Caco-2 (cell line): ENCODE measurements around the gene SRL. TPM values are rescaled to one million over a fixed set of nuclear protein-coding genes. Genes with fewer than 3 reads are reported as not detected.
"Not testable (repeated sequence)": the region's sequence is repeated elsewhere in the genome, so short reads cannot be mapped to it uniquely, and the experiment has no call there.

Experiments
- BruUV-seq: library from RNA; stranded (reverse); fragments of 400-500 nt; replicated peaks from 2 replicates; lab custom pipeline; 2021; lab: Mats Ljungman, UMichigan
- CTCF ChIA-PET: fragments of 300-600 bp; sonication (Branson Sonifier 250); formaldehyde crosslinking; loops from one replicate; lab custom pipeline; 2022; ENCODE audit warnings: antibody characterized with exemption; lab: Charles Lee
- POLR2A ChIA-PET: fragments of 300-600 bp; sonication (Branson Sonifier 250); formaldehyde crosslinking; loops from one replicate; lab custom pipeline; 2022; ENCODE audit warnings: antibody characterized with exemption; lab: Charles Lee
- DNase-seq, 2 experiments: peaks; one replicate each; pipeline versions ENCODE4 v3.0.0 to v3.0.0-alpha.2; 2020 to 2022
- H3K27me3 ChIP-seq: replicated peaks from 2 replicates; pipeline ENCODE4 v1.6.0; 2011; ENCODE audit warnings: low read length; ENCODE audit not compliant: control insufficient read depth, insufficient read depth
- H3K36me3 ChIP-seq: 2 replicates; pipeline ENCODE4 v1.5.1; 2011; ENCODE audit warnings: low read length; ENCODE audit not compliant: control insufficient read depth, insufficient read depth
- H3K4me1 ChIP-seq: fragments of 250-450 bp; sonication (Bioruptor Pico); 2 replicates; pipeline ENCODE4 v1.5.1; 2020; ENCODE audit warnings: mild to moderate bottlenecking
- H3K4me3 ChIP-seq: 2 replicates; pipeline ENCODE4 v1.5.1; 2011; ENCODE audit warnings: low read depth, mild to moderate bottlenecking, control low read depth, low read length
- H3K9me3 ChIP-seq: fragments of 250-450 bp; sonication (Bioruptor Pico); 2 replicates; pipeline ENCODE4 v1.5.1; 2020; ENCODE audit warnings: mild to moderate bottlenecking, moderate library complexity
- H3K27ac Mint-ChIP-seq: one replicate; pipeline ENCODE4 v1.8.0; 2022; ENCODE audit warnings: mixed read lengths; ENCODE audit not compliant: unreplicated experiment
- H3K27me3 Mint-ChIP-seq: one replicate; pipeline ENCODE4 v1.8.0; 2022; ENCODE audit warnings: mixed read lengths; ENCODE audit not compliant: insufficient read depth, unreplicated experiment
- H3K36me3 Mint-ChIP-seq: one replicate; pipeline ENCODE4 v1.8.0; 2022; ENCODE audit warnings: mild to moderate bottlenecking, mixed read lengths; ENCODE audit not compliant: insufficient read depth, unreplicated experiment
- H3K4me1 Mint-ChIP-seq: one replicate; pipeline ENCODE4 v1.8.0; 2022; ENCODE audit warnings: low read depth, mixed read lengths; ENCODE audit not compliant: unreplicated experiment
- H3K4me3 Mint-ChIP-seq: one replicate; pipeline ENCODE4 v1.8.0; 2022; ENCODE audit warnings: mild to moderate bottlenecking, moderate library complexity, mixed read lengths; ENCODE audit not compliant: unreplicated experiment
- H3K9me3 Mint-ChIP-seq: one replicate; pipeline ENCODE4 v1.8.0; 2022; ENCODE audit warnings: mixed read lengths; ENCODE audit not compliant: unreplicated experiment
- intact Hi-C: fragments of 100-400 bp; cut with micrococcal nuclease; formaldehyde crosslinking; loops from one replicate; pipeline ENCODE4 v1.10.0; 2022; ENCODE audit not compliant: unreplicated experiment
- total RNA-seq: library from RNA; stranded (reverse); gene quantifications from 2 replicates; pipeline ENCODE4 v1.2.3, GENCODE V29; 2022
- TF ChIP-seq, protein P1 (sequence below), 2 experiments: fragments of 200-600 bp in 1 of 2; IDR thresholded peaks; 1 replicate in 1 of 2; 2 replicates in 1 of 2; pipeline versions ENCODE4 v1.5.1 to v1.8.0; 2011 to 2022; ENCODE audit warnings: antibody characterized with exemption in 1 of 2, control low read depth in 1 of 2, inconsistent platforms in 1 of 2, low read depth in 1 of 2, low read length in 1 of 2, mild to moderate bottlenecking in 1 of 2, moderate library complexity in 1 of 2; ENCODE audit not compliant: insufficient read depth in 1 of 2, severe bottlenecking in 1 of 2, unreplicated experiment in 1 of 2

The SRL gene
- total RNA-seq, 1 experiment from 2014 or later: not detected

DNA sequence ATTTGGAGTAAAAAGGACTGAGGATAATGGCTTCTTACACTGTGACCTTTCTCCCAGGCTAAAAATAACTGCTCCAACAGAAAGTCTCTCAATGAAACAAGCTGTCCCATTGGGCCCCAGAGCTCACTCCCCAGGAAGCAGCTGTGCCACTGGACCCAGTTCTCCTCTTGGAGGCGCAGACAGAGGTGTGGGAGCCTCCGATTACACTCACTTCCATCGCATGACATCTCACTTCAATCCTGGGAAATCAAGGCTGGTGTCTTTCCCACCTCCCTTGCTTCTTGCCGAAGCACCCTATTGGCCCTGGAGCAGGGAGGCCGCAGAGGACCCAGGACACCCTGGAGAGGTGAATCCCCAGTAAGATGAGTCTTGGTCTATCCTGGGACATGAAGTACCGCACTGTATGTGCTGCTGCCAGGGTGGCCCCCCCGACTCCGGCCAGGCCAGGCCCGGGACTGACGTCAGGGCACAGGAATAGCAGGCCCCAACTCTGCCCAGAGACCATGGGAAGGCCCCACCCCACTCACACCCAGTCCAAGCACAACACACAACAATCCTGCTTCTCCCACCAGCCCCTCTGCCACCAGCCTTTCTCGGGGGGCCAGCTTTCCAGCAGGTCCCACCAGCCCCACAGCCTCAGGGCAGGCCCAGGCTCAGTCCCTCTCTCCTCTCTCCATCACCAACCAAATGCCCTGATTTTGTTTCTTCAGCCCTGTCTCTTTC is 29.5 kb downstream of the SRL start:
- CTCF ChIA-PET: interaction anchor here (0.6 kb wide), 1 partner anchor 41 kb away, joined by 4 read pairs; no protein-coding TSS in a partner anchor
- BruUV-seq: no TSS peak
- peaks cover 17% of the 10 kb centered on the region for H3K4me1 ChIP-seq
- Mint-ChIP-seq H3K27ac (no peak overlapping the region), H3K4me3 (no peak overlapping the region), H3K4me1 (no peaks in the 10 kb centered on the region), H3K9me3 (no peaks in the 10 kb centered on the region), H3K27me3 (no peaks in the 10 kb centered on the region), H3K36me3 (no peaks in the 10 kb centered on the region)
- intact Hi-C loops: no loop called here
- TF ChIP-seq, protein P1, sequence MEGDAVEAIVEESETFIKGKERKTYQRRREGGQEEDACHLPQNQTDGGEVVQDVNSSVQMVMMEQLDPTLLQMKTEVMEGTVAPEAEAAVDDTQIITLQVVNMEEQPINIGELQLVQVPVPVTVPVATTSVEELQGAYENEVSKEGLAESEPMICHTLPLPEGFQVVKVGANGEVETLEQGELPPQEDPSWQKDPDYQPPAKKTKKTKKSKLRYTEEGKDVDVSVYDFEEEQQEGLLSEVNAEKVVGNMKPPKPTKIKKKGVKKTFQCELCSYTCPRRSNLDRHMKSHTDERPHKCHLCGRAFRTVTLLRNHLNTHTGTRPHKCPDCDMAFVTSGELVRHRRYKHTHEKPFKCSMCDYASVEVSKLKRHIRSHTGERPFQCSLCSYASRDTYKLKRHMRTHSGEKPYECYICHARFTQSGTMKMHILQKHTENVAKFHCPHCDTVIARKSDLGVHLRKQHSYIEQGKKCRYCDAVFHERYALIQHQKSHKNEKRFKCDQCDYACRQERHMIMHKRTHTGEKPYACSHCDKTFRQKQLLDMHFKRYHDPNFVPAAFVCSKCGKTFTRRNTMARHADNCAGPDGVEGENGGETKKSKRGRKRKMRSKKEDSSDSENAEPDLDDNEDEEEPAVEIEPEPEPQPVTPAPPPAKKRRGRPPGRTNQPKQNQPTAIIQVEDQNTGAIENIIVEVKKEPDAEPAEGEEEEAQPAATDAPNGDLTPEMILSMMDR (IDR thresholded peaks at IDR 0.05; ENCODE audit: insufficient read depth in 1 of 2, low read depth in 1 of 2, low read length in 1 of 2, severe bottlenecking in 1 of 2, unreplicated experiment in 1 of 2): no peak
- H3K27me3 ChIP-seq: no peaks in the 10 kb centered on the region
- H3K4me3 ChIP-seq: no peak overlapping the region
- no peaks in the 10 kb centered on the region for H3K36me3 ChIP-seq
- POLR2A ChIA-PET: no interaction called here
- H3K9me3 ChIP-seq: no peaks in the 10 kb centered on the region
- no peak for DNase-seq

DNA sequence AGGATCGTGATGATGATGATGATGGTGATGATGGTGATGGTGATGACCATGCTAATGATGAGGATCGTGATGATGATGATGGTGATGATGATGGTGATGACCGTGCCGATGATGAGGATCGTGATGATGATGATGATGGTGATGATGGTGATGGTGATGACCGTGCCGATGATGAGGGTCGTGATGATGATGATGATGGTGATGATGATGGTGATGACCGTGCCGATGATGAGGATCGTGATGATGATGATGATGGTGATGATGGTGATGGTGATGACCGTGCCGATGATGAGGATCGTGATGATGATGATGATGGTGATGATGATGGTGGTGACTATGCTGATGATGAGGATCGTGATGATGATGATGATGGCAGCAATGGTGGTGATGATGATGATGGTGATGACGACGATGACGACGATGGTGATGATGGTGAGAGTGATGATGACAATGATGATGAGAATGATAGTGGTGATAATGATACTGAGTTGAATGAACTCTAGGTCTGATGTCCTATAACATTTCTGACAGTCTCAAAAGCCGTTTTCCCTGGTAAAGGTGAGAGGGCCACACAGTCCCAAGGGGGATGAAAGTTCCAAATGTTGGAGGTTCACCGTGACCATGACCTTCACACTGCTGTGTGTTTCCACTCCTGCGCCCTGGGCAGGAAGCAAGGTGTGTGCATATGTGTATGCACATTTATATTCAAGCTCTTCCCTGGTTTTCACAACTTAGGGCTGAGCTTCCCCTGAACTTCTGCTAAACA is 30.3 kb downstream of the SRL start:
- H3K4me3 ChIP-seq, H3K27me3 ChIP-seq, intact Hi-C loops, H3K36me3 ChIP-seq, CTCF ChIA-PET, H3K9me3 Mint-ChIP-seq, H3K4me3 Mint-ChIP-seq, DNase-seq, H3K36me3 Mint-ChIP-seq, H3K27ac Mint-ChIP-seq, H3K4me1 Mint-ChIP-seq, H3K9me3 ChIP-seq, H3K27me3 Mint-ChIP-seq, POLR2A ChIA-PET, BruUV-seq: not testable (repeated sequence)
- peaks cover 17% of the 10 kb centered on the region for H3K4me1 ChIP-seq

DNA sequence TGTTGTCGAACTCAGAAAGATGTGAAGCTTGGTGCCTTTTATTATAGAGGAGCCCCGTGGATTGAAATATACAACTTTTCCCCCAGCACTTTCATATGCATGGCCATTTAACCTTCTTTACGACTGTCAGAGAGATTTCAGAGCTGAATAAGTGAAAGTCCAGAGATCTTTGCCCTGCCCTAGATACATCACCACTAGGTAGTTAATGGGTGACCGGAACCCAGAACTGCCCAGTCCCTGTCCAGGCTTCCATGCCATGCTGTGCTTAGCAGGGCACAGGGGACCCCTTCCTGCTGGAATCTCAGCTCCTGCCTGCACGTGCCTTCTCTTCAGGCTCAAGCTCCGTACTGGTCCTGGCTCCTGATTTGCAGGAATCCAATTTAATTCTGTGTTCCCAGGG is 32.2 kb downstream of the SRL start:
- Histone ChIP-seq H3K27me3 (no peaks in the 10 kb centered on the region), H3K4me3 (no peak overlapping the region), H3K36me3 (no peaks in the 10 kb centered on the region), H3K4me1 (peaks cover 17% of the 10 kb centered on the region), H3K9me3 (no peaks in the 10 kb centered on the region)
- Mint-ChIP-seq H3K4me3 (no peak overlapping the region), H3K9me3 (no peaks in the 10 kb centered on the region), H3K36me3 (no peaks in the 10 kb centered on the region), H3K4me1 (no peaks in the 10 kb centered on the region), H3K27me3 (no peaks in the 10 kb centered on the region), H3K27ac (no peak overlapping the region)
- BruUV-seq: no TSS peak
- POLR2A ChIA-PET: interaction anchor here (0.7 kb wide), 1 partner anchor 48 kb away, joined by 3 read pairs; no protein-coding TSS in a partner anchor
- CTCF ChIA-PET: interaction anchor here (1.9 kb wide), 1 partner anchor 9 kb away, joined by 7 read pairs; no protein-coding TSS in a partner anchor
- intact Hi-C loops: no loop called here
- DNase-seq: no peak
- TF ChIP-seq, protein P1 (IDR thresholded peaks at IDR 0.05; ENCODE audit: insufficient read depth in 1 of 2, low read depth in 1 of 2, low read length in 1 of 2, severe bottlenecking in 1 of 2, unreplicated experiment in 1 of 2): no peak
